GM21447 (cell line): Measurements from ENCODE around the gene EMD.

Source experiments
- ATAC-seq: cut with Tn5 transposase; IDR thresholded peaks from one replicate; pipeline ENCODE4 v1.9.1; 2021; ENCODE audit not compliant: unreplicated experiment

Gene EMD

GRCh38 chrX:154378799-154379568, at the start of gene EMD:
Gene EMD, plus strand, starts transcription at chrX:154379295. Its CDS starts 190 bp downstream, at chrX:154379485.
- peak; percentile 77 for ATAC-seq

GRCh38 chrX:154332561-154332960, 46.5 kb upstream of the EMD start:
- ATAC-seq = no peak

DNA sequence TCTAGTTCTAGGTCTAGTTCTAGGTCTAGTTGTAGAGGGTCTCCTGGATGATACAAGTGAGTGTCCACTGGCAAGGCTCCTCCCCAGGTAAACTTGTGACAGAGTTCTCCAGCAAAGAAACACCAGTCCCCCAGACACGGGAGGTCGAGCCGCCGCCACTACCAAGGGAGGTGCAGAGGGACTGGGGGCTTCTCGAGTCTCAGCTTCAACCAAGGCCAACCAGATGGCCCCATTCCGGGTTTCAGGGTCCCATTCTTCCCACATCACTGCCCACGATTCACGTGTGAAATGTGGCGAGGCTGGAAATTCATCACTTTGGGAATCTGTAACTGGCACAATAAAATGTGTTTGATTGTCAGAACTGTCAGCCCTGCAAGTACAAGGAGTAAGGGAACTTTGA, 46.0 kb upstream of the EMD start:
- ATAC-seq = no peak

DNA sequence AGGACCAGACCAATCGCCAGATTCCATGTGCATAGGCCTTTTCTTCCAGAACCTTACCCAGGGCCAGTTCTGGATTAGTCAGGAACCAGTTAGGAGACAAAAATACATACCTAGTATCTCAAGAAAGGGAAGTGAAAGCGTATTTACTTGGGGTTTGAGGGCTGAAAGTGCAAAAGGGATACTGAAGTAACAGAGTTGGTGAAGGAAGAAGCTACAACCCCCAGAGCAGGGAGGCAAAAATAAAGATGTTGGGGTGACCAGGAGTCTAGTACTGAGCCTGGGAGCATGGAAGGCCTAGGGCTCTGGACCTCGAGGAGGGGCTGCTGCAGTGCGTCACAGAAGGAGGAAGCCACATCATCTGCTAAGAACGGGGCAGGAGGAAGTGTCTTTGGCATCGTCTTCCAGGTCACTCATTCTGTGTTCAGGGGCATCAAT, 45.2 kb upstream of the EMD start:
- peak; percentile 85 for ATAC-seq

DNA sequence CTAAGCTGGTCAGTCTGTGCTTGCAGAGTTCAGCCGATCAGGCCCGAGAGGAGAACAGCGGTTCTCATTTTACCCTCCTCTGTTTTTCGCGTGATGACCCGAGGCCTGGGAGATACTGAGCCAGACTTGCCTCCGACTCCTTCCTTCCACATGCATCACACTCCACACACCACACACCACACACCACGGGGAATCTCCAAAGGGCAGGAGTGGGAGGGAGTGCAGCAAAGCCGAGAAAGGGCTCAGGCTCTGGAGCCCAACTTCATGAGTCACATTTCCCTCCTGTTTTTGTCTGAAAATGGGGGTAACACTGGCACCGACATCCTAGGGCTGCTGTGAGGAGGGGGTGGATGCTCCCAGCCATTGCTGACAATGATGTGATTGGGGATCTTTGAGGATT, 44.6 kb upstream of the EMD start:
- ATAC-seq = no peak

DNA sequence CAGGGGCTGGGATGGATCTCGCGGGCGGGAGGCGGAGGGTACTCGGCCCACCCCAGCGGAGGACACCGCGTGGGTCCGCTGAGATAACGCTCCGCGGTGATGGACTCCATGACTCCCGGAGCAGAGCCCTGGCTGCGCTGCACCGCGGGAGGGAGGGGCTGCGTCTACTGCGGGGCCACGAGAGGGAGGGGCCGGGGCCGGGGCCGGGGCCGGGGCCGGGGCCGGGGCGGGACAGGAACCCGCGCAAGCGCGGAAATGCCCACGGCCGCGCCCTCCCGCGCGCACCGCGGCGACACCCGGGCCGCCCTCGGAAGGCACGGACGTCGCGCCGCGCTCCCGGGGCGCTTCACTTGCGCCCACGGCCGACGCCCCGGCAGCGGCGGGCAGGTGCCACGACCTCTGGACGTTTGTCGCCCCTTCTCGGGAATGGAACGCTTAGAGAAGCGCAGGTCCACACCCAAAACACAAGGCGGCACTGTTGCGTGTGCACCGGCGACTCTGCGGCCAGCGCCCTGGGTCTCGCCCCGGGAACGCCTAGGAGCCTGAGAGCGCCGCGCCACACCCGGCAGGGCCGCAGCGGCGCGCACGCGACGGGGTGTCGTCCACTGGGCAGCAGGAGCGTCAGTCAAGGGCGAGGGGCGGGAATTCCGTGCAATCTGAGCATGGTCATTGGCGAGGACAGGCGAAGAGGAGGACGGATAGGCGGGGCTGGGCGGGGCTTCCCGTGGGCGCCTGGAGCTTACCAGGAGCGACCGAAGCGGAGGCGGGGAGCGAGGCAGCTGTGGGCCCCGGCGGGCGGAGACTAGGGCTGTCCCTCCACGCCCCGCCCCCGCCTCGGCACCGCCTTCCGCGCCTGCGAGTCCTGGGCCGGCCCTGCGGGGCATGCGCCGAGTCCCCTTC, 37.4 kb upstream of the EMD start:
- ATAC-seq = peak; percentile 62

DNA sequence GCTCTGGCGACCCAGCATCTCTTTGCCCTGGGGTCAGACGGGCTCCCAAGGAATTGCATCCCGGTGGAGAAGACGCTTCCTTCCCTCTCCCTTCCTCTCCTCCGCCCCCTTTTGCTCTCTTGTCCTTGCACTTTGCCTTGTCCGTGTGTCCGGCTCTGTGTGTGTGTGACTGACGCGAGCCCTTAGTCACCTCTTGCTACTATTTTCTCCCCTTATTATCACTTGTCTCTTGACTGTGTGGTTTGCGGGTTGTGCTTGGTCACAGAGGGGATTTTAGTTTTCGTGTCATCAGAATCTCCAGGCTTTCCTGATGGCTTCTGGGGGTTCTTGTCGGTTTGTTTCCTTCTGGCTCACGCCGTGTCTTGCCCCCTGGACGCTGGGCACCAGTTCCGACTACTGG, 36.0 kb upstream of the EMD start:
- ATAC-seq = peak; percentile 21

- ATAC-seq = peak; percentile 30
These were observed 35.5 kb upstream of the EMD start for GRCh38 chrX:154343620-154344019.

GRCh38 chrX:154348114-154348531, 31.0 kb upstream of the EMD start:
- ATAC-seq = no peak

DNA sequence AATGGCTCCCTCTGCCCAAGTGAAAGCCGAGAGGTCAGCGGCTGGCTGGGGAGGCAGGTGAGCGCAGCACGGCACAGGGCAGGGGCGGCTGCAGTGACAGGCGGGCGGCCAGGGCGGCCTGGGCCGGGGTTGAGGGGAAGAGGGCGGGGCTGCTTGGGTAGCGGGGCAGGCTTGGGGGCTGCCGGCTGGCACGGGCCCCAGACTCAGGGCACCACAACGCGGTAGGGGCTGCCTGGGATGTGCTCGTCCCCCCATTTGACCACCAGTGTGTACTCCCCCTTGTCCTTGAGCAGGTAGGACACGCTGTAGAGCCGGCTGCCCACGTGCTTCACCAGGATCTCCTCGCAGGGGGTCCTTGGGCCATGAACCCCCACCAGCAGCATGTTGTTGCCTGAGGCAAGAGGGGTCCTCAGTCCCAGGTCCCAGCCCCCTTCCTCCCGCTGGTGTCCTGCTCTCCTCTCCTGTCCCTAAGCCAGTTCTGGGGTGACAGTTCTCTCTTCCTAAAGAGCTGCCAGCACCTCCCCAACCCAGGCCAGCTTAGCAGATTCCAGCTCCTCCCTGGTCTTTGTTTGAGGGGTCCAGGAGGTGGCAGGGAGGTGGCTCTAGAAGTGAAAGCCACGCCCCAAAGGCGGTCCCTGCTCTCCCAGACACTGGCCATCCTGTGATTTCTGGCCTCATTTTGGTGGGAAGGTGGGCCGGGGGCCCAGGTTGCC, 30.3 kb upstream of the EMD start:
- ATAC-seq = no peak

- no peak for ATAC-seq
These were observed 29.6 kb upstream of the EMD start for GRCh38 chrX:154349359-154349935.

DNA sequence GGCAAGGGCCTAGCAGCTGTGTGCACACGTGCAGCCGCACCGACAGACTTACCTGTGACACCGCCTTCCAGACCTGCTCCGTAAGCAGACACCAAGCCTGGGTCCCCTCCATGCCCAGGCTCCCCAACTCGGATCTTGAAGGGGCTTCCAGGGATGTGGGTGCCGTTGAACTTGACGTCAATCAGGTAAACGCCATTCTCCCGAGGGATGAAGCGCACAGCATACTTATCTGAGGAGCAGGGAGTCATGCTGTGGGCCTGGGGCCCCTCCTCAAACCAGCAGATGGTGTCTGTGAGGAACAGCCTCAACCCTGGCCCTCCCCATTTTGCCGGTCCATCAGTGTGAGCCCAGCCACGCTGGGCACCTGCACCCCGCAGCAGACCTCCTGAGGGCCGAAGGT, 29.1 kb upstream of the EMD start:
- no peak for ATAC-seq

DNA sequence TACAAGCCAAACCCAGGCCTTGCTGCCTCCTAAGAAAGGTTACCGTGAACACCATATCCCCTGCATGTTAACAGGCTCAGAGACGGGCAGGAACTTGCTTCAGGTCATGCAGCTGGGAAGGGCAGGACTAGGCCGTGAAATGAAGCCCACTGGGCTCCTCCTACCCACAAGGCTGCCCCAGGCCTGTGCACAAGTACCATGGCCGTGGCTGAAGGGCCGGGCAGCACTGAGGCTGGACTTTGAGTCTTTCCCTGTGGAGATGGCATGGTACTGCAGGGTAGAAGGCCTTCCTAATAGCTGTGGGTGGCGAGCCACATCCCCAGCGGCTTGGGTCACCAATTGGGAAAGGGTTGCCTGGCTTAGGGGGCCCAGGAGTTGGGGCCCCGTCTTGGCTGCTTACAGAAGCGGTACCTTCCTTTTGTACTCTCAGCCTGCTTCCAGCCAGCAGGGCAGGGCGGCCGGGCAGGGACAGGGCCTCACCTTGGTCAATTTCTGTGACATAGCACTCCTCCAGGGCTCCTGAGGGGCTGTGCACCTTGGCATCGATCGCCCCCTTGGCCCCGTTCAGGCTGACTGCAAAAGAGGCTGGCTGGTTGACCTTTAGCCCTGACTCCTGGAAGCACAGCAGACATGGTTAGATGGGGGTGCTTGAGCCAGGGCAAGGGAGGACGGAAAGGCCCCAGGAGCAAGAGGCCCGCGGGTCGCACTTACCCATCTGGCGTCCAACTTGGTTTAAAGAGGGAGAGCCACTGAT, 28.5 kb upstream of the EMD start:
- no peak for ATAC-seq

DNA sequence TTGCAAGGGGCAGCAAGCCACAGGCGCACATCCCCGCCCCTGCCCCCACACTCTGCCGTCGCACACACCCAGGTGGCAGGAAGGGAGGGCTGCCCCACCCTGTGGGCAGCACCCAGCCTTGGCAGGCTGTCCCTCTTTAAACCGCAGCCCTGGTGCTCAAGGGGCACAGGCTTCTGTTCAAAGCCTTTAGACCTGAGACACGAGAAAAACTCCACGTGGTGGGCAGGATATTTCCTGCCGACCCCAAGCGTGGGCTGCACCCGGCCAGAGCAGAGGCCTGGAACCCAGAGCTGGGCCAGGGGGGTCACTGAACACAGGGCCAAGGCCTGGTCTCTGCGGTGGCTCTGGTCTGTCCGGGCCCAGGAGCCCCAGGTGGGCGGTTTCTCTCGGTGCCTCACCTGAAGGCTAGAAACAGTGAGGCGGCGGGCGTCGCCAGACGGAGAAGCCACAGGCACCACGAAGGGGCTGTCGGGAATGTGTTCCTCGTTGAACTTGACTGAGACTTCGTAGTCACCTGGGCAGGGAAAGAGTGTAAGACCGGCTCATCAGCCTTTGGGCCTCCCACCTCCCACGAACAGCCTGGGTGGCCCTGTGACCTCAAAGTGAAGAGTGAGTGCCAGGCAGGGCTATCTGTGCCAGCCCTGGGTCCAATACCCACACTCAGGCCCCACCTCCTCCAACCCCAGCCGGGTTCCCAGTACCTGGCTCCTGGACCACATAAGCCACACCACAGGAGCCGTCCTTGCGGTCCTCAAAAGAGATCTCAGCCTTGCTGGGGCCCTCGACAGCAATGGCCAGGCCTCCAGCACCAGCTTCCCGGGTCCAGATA, 27.7 kb upstream of the EMD start:
- no peak for ATAC-seq

DNA sequence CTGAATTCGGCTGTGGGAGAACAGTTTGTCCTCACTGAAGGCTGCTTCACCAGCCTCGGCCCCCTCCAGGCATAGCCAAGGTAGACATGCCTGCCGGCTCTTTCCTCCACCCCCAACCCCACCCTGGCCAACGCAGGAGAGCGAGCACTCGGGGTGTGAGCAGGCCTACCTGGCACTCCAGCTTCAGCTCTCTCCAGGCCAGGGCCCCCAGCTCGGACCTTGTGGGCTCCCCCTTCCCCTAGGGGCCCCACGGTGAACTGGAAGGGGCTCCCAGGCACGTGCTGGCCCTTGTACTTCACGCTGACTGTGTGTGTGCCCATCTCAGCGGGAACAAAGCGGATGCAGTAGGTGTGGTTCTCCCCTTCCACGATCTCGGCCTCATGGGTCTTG, 27.1 kb upstream of the EMD start:
- ATAC-seq = no peak

DNA sequence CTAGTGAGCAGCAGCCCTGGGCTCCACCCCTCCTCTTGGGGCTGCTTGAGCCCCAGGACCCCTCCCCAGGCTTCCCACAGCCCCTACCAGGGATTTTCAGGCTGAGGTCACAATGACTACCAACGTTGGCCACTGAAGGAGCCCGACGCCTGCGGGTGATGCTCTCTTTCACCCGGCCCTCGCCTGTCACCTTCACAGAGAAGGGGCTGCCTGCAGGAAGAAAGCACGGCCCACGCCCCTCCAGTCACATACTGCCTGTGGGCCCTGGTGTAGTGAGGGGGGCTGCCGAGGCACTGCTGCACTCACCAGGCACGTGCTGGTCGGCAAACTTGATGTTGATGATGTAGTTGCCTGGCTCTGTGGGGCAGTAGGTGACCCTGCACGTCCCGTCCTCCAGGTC, 26.6 kb upstream of the EMD start:
- ATAC-seq = no peak

DNA sequence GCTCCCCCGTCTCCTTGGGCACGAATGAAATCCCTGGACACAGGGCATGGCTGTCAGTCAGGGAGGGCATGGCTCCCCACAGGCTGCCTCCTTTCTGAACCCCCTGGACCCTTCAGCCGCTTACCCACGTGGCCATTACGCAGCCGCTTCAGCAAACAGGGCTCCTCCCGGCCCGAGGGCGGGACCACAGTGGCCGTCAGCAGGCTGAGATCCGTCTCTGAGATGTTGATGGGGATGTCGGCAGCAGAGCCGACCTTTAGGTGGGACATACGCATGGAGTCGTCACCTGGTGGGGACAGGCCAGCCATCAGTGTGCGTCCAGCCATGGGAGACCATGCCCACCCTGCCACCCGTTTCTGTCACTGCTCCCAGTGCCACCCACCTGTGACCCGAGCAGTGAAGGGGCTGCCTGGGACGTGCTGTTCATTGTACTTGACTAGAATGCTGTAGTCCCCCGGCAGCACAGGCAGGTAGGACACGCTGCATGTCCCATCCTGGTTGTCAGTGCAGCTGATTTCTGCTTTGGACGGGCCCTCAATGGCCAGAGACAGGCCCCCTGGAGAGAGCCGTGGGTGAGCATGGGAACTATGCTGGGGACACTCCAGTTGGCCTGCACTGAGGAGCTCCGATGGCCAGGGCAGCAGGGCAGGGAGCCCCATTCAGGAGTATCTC, 25.8 kb upstream of the EMD start:
- ATAC-seq = no peak

GRCh38 chrX:154354013-154354412, 25.1 kb upstream of the EMD start:
- ATAC-seq = no peak

DNA sequence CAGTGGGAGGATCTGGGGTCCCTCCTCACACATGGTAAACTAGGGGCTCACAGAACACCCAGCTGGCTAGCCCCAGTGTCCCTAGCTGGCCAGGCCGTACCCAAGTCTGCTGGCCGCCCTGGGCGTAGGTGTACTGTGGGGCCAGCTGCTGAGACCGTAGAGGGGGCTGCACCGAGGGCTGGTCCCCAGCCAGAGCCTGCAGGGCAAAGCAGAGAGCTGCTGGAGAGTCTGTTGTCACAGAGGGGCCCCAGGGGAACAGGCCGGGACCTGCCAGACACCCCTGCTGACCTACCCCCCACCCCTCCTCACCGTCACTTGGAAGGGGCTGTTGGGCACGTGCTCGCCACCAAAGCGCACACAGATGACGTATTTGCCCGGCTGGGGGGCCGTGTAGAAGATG, 24.6 kb upstream of the EMD start:
- no peak for ATAC-seq
